NCI-H345 treated with DMSO at 0.1 percent for 48 hours (cell line): ENCODE results near the gene TMEM255A.
"Not testable (repeated sequence)": the region's sequence is repeated elsewhere in the genome, so short reads cannot be mapped to it uniquely, and the experiment has no call there.

ENCODE experiments used
- DNase-seq: peaks from one replicate; lab custom pipeline; 2025; ENCODE audit not compliant: unreplicated experiment; lab: John Stamatoyannopoulos, UW

Gene TMEM255A

GRCh38 chrX:120310861-120311726 is at the start of gene TMEM255A:
TSS of gene TMEM255A (minus strand) at chrX:120311461. CDS start at chrX:120311309, 152 bp downstream.
- no peak for DNase-seq

GRCh38 chrX:120358737-120359456 is 47.6 kb upstream of the TMEM255A start:
- DNase-seq: no peak

GRCh38 chrX:120357186-120357585 is 45.9 kb upstream of the TMEM255A start:
- DNase-seq: no peak

- no peak for DNase-seq
Measured at GRCh38 chrX:120356084-120356483, 44.8 kb upstream of the TMEM255A start.

- DNase-seq: no peak
Measured at GRCh38 chrX:120350450-120351138, 39.3 kb upstream of the TMEM255A start.

GRCh38 chrX:120344566-120344965 is 33.3 kb upstream of the TMEM255A start:
- DNase-seq: not testable (repeated sequence)

GRCh38 chrX:120336899-120337298 is 25.6 kb upstream of the TMEM255A start:
- no peak for DNase-seq

- DNase-seq: no peak
Measured at GRCh38 chrX:120335289-120335688, 24.0 kb upstream of the TMEM255A start.

- DNase-seq: no peak
Measured at GRCh38 chrX:120334603-120335002, 23.3 kb upstream of the TMEM255A start.

- no peak for DNase-seq
Measured at GRCh38 chrX:120334151-120334550, 22.9 kb upstream of the TMEM255A start.

- no peak for DNase-seq
Measured at GRCh38 chrX:120332394-120332793, 21.1 kb upstream of the TMEM255A start.

GRCh38 chrX:120331116-120331515 is 19.9 kb upstream of the TMEM255A start:
- DNase-seq: no peak

GRCh38 chrX:120321520-120322281 is 10.4 kb upstream of the TMEM255A start:
- DNase-seq: no peak

GRCh38 chrX:120318411-120318810 is 7.2 kb upstream of the TMEM255A start:
- DNase-seq: no peak

GRCh38 chrX:120316587-120317283 is 5.5 kb upstream of the TMEM255A start:
- DNase-seq: no peak

- no peak for DNase-seq
Measured at GRCh38 chrX:120315776-120316175, 4.5 kb upstream of the TMEM255A start.

- no peak for DNase-seq
Measured at GRCh38 chrX:120311727-120312063, 434 bp upstream of the TMEM255A start.

GRCh38 chrX:120309873-120310705 is 1.2 kb downstream of the TMEM255A start:
- no peak for DNase-seq
